Ramos (cell line): Measurements from ENCODE around the gene KCNIP4.

Source experiments
- in situ Hi-C: fragments of 300-500 bp; cut with MboI; formaldehyde crosslinking; loops from one replicate; pipeline ENCODE4 v1.14.3; 2022; ENCODE audit warnings: low sequenced_read_pairs; ENCODE audit not compliant: unreplicated experiment

KCNIP4 gene

GRCh38 chr4:21139327-21139726, 809.2 kb downstream of the KCNIP4 start:
- in situ Hi-C loops, result no loop called here

GRCh38 chr4:21136051-21136630, 812.4 kb downstream of the KCNIP4 start:
- in situ Hi-C loops, result no loop called here

DNA sequence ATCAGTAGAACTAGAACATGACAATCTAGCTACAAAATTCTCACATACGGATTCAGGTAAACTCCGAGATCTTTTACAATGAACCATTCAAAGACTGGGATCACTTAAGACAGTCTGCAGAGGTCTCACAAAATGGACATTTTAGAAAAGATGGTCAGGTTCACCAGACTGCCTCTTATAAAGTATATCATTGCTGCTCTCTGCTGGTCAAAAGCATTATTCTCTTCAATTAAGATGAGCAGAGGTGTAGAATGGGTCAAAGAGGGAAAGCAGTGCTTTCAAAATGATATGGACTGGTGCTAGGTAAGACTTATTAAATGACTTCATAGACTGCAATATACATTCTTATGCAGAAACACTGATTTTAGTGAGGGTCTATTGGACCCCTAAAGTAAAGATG, 813.6 kb downstream of the KCNIP4 start:
- in situ Hi-C loops, result no loop called here

- in situ Hi-C loops, result no loop called here
Measured at GRCh38 chr4:21130606-21131005, 818.0 kb downstream of the KCNIP4 start.

DNA sequence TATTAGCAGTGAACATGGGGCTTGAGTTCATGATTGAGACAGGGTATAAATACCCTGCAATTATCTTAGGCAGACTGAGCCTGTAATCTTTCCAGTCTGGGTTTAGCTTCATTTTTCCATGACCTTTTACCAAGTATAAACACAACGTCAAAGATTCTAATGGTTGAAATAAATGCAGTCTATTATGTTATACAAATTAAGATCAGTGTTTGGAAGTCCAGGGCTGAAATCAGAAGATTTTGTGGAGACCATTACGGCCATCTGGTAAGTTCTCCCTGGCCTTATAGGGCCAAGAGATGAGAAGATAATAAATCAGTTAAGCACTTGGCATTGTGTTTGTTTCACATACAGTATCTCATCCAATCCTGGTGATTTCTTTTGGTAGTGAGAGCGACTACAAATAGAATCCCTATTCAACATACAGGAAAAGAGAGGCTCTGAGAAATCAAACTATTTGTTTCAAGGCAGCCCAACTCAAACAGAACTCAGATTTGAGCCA, 822.5 kb downstream of the KCNIP4 start:
- in situ Hi-C loops, result no loop called here

DNA sequence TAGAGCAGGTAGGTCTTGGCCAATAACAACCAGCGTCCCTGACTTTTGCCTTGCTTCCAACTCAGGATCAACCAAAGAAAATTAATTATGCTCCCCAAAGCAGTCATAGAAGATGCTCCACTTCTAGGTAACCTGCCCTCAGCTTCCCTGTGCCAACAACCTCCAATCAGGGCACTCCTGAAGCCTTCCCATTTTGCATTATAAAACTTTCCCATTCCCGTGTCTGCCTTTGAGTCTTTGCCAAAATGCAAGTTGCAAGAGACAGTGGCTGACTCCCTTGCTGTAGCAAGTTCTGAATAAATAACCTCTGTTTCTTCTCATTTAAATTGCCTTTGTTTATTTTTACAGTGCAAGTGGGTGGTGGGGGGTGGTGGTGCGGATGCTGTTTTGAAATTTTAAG, 830.3 kb downstream of the KCNIP4 start:
- in situ Hi-C loops, result no loop called here

DNA sequence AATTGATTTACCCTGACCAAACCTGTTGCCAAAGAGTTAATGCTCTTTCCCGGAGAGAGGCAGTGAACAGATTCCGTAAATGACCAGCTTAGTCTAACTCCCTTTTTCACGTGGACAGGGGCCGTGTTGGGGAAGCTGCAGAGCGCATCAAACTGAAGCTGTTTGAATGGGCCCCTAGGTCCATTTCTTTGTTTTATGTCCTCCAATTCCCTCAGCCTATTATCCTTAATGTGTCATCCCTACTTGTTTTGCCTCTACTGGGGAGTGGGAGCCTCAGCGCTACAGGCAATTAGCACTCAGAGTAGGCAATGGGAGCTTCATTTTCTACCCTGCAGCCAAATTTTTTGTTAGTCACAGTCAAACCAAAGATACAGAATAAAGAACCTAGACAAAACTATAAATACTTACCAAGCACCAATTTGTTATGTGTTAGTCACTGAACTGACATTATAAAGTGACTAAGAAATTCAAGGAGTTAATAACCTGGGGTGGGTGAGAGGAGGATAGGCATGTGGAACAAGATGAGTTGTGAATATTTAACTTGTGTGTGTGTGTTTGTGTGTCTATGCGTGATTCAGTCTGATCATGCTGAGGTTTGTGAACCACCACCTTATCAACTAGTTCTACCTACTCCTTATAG, 830.9 kb downstream of the KCNIP4 start:
- in situ Hi-C loops, result no loop called here

DNA sequence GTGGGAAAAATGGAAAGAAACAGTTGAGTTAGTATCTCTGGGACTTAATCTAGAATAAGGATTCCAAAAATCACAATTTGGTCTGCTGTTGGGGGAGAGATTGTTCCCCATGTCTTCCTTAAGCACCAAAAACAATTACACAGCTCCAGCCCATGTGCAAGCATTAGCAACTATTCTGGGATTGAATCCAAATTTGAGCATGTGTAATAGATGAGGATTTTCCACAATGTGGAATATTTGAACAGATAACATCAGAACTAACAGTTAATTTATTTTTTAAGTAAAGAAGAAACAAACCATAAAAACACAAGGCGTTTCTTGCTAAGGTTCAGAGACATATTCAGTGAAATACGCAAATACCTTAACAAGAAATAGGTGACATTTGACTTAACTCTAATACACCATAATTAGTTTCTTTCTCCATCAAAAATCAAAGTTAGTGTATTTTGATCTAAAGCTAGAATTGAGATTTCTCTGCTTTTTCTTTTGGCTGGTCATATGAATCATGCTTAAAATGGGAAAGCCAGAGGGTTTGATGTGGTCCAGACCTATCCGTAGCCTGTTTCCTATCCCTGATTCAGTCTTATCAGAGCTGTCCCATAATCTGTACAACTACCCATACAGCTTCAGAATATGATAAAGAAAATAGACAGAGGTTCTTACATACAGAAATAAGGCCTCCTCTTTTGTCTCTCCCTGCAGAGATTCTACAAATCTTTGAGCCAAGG, 834.9 kb downstream of the KCNIP4 start:
- in situ Hi-C loops, result no loop called here

GRCh38 chr4:21102667-21103066, 845.9 kb downstream of the KCNIP4 start:
- in situ Hi-C loops, result no loop called here

DNA sequence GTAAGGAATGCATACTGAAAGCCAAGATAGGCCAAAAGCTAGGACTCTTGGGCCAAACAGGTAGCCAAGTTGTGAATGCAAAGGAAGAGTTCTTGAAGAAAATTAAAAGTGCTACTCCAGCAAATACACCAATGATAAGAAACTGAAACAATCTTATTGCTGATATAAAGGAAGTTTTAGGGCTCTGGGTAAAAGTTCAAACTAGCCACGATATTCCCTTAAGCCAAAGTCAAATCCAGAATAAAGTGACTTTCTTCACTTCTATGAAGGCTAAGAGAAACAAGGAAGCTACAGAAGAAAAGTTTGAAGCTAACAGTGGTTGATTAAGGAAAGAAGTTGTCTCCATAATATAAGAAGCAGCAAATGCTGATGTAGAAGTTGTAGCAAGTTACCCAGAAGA, 850.7 kb downstream of the KCNIP4 start:
- in situ Hi-C loops, result no loop called here

- in situ Hi-C loops, result no loop called here
Measured at GRCh38 chr4:21097026-21097425, 851.5 kb downstream of the KCNIP4 start.

GRCh38 chr4:21092531-21092930, 856.0 kb downstream of the KCNIP4 start:
- in situ Hi-C loops, result no loop called here

DNA sequence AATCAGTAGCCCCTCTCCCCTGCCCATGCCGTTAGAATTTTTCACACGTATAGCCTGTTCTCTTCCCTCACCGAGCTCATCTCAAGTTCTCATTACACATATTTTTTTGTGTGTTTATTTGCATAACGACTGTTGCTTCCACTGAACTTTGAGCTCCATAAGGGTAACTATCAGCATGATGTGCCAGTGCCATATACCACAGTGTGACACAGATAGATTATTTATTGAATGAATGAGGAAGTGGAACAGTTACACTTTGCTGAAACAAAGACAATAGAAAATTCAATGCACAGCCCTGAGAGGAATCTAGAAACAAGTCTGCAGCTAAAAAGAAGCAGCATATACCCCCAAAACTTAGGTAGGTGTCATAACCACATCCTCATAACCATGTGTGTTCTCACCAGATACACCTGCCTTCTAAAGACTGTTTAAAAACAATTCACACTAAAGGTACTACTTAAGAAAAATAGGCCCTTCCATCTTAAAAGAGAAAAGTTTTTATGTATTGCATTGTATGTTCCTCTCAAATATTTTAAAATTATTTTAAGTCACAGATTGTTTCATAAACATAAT, 858.4 kb downstream of the KCNIP4 start:
- in situ Hi-C loops, result no loop called here

- in situ Hi-C loops, result no loop called here
Measured at GRCh38 chr4:21083413-21083812, 865.2 kb downstream of the KCNIP4 start.

DNA sequence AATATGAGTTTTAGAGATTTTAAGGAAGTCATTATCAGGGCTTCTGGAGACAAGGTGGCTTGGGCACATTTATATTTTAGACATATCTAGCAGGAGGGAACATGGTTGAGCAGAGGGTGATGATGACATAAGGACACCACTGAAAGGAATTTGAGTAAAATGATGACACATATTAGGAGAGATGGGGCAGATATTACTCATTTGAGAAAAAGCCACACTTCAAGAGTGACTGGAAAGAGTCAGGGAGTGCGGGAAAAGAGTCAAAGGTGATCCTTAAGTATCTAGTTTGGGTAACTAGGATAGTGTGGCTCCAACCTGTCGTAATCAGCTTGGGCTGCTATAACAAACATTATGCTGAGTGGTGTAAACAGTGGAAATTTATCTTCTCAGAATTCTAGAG, 870.6 kb downstream of the KCNIP4 start:
- in situ Hi-C loops, result no loop called here

DNA sequence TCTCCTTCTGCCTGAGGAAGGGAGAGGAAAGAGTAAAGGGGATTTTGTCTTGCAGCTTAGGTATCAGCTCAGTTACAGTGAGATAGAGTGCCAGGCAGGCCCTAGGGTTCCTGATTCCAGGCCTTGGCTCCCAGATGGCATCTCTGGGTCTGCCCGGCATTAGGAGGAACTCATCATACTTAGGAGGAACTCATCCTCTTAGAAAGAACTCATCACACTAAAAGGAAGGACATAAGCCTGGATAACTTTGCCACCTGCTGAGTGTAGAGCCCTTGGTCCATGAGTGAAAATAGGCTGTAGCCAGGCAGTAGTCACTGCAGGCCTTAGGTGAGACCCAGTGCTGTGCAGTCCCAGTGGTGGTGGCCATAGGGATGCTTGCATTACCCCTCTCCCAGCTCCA, 881.2 kb downstream of the KCNIP4 start:
- in situ Hi-C loops, result no loop called here

GRCh38 chr4:21061902-21062301, 886.7 kb downstream of the KCNIP4 start:
- in situ Hi-C loops, result no loop called here

- in situ Hi-C loops, result no loop called here
Measured at GRCh38 chr4:21046141-21046540, 902.4 kb downstream of the KCNIP4 start.

GRCh38 chr4:21045119-21045518, 903.5 kb downstream of the KCNIP4 start:
- in situ Hi-C loops, result no loop called here

DNA sequence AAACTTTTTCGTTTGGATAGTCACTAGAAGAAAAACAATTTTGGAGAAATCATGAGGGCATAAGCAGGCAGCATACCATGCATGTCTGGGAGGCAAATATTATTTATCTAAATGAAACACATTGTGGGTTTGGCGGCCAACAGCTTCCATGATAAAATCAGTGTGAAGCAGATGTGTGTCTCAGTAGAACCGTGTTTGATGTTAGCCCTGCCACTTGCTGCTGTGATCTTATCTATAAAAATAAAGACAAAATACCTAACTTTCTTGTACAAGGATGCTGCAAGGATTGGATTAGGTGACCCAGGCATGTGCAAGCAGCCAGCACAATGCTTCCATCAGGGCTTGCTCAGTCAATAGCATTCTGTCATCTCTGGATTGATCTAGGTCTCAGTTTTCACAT, 906.9 kb downstream of the KCNIP4 start:
- in situ Hi-C loops, result no loop called here

- in situ Hi-C loops, result no loop called here
Measured at GRCh38 chr4:21034728-21035127, 913.8 kb downstream of the KCNIP4 start.
